Measurements from ENCODE around the gene VTI1A.
A peak's percentile ranks its signal among the peaks of the same experiment; 100 is the strongest.

GRCh38 chr10:112434988-112435619 is 11.9 kb upstream of the VTI1A start:
- TF ChIP-seq, protein P1, sequence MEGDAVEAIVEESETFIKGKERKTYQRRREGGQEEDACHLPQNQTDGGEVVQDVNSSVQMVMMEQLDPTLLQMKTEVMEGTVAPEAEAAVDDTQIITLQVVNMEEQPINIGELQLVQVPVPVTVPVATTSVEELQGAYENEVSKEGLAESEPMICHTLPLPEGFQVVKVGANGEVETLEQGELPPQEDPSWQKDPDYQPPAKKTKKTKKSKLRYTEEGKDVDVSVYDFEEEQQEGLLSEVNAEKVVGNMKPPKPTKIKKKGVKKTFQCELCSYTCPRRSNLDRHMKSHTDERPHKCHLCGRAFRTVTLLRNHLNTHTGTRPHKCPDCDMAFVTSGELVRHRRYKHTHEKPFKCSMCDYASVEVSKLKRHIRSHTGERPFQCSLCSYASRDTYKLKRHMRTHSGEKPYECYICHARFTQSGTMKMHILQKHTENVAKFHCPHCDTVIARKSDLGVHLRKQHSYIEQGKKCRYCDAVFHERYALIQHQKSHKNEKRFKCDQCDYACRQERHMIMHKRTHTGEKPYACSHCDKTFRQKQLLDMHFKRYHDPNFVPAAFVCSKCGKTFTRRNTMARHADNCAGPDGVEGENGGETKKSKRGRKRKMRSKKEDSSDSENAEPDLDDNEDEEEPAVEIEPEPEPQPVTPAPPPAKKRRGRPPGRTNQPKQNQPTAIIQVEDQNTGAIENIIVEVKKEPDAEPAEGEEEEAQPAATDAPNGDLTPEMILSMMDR (conservative IDR thresholded peaks at IDR 0.05 in 1 of 2, IDR thresholded peaks at IDR 0.05 in 1 of 2; ENCODE audit: extremely low read depth in 1 of 2, insufficient read depth in 1 of 2, low read depth in 1 of 2, low read length in 2 of 2): peak; percentile 2 to 39
- TF ChIP-seq EZH2 (IDR thresholded peaks at IDR 0.05; ENCODE audit: borderline replicate concordance, low read length): no peak
